Aorta (tissue), 5 donors: ENCODE measurements around the gene EPHA6. TPM values are rescaled to one million over a fixed set of nuclear protein-coding genes. Genes with fewer than 3 reads are reported as not detected.
"Not testable (repeated sequence)": the region's sequence is repeated elsewhere in the genome, so short reads cannot be mapped to it uniquely, and the experiment has no call there.

Experiments
- ATAC-seq: fragments of 200-7000 bp; cut with Tn5 transposase; one replicate; pipeline ENCODE4 v1.9.1; 2022; ENCODE audit warnings: moderate library complexity; ENCODE audit not compliant: low FRiP score
- DNase-seq, 2 donors: peaks; one replicate each; pipeline ENCODE4 v3.0.0-alpha.2; 2020
- H3K27ac ChIP-seq, 2 donors: one replicate each; pipeline ENCODE4 v1.5.1; 2013; ENCODE audit warnings: low read length in 2 of 2, mild to moderate bottlenecking in 2 of 2, moderate library complexity in 2 of 2, control low read depth in 1 of 2, inconsistent platforms in 1 of 2, low read depth in 1 of 2
- H3K27me3 ChIP-seq, 2 donors: one replicate each; pipeline ENCODE4 v1.6.1; 2013; ENCODE audit warnings: control low read depth in 1 of 2, low read length in 1 of 2, mild to moderate bottlenecking in 1 of 2, moderate library complexity in 1 of 2; ENCODE audit not compliant: insufficient read depth in 2 of 2, control insufficient read depth in 1 of 2
- H3K36me3 ChIP-seq, 2 donors: one replicate each; pipeline ENCODE4 v1.6.1; 2013; ENCODE audit warnings: control low read depth in 1 of 2, low read length in 1 of 2, mild to moderate bottlenecking in 1 of 2; ENCODE audit not compliant: insufficient read depth in 2 of 2, control insufficient read depth in 1 of 2
- H3K4me1 ChIP-seq, 2 donors: one replicate each; pipeline ENCODE4 v1.6.1; 2013; ENCODE audit warnings: low read length in 2 of 2, control low read depth in 1 of 2, mild to moderate bottlenecking in 1 of 2, moderate library complexity in 1 of 2; ENCODE audit not compliant: insufficient read depth in 2 of 2, control insufficient read depth in 1 of 2
- H3K4me3 ChIP-seq, 2 donors: one replicate each; pipeline ENCODE4 v1.5.1; 2013; ENCODE audit warnings: low read length in 2 of 2, control low read depth in 1 of 2, mild to moderate bottlenecking in 1 of 2
- H3K9me3 ChIP-seq: one replicate; pipeline ENCODE4 v1.6.1; 2013; ENCODE audit warnings: mild to moderate bottlenecking, low read length; ENCODE audit not compliant: control insufficient read depth
- WGBS, 2 donors: extraction: QIAGEN DNeasy Blood & Tissue Kit; methylation state at CpG; one replicate each; pipeline ENCODE4 v1.1.7; 2013; 5-methylcytosine and 5-hydroxymethylcytosine counted together
- intact Hi-C, 2 donors: fragments of 100-400 bp; cut with DNase I; formaldehyde crosslinking; loops; one replicate each; pipeline versions ENCODE4 v1.14.2 to v1.15.0; 2022
- polyA plus RNA-seq, 2 donors: library from polyadenylated mRNA; stranded (reverse); fragments of 200-250 nt; gene quantifications; one replicate each; pipeline ENCODE4 v1.2.3, GENCODE V29; 2013
- total RNA-seq, 2 donors: library from RNA; stranded (reverse); fragmentation: NEBNext Ultra II Directional; extraction: Animal tissue kit (Norgen Biotek cat#: 25700); gene quantifications; one replicate each; pipeline ENCODE4 v1.2.1, GENCODE V29; 2021
- donor health status: healthy with polysubstance abuse.
- donor health status: Bipolar disorder and iron deficiency.
- donor health status: DM: no; HTN: no; CAD: no.
- donor health status: DM: no; HTN: no; CAD: no.
- donor health status: DM: yes; HTN: yes; CAD: no.

The EPHA6 gene
- total and polyA plus RNA-seq, 4 donors, result 0.33 to 2.8 (median 1.8) TPM; not detected in 1

DNA sequence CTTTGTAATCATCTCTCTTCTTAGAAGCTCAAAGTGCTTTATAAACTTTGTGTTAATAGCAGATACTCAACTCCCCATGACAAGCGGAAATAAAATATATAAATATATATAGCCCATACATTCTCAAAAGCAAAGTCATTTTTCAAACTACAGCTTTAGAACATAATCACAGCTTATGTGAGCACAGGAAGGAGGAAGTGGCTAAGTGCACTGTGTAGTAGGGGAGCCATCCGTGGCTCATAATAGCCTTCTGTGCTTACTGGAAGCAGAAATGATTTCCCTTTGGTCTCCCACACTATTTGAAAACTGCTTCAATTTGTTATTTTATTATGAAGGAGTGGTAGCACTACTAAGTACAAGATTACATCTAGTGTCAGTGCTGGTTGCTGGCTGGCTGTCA, 798.7 kb downstream of the EPHA6 start:
- intact Hi-C loops, result no loop called here
- Histone ChIP-seq H3K9me3 (peaks cover 2% of the 10 kb centered on the region), H3K27me3 (no peaks in the 10 kb centered on the region), H3K36me3 (no peaks in the 10 kb centered on the region), H3K4me1 (no peaks in the 10 kb centered on the region), H3K27ac (no peak overlapping the region), H3K4me3 (no peak overlapping the region)
- ATAC-seq, result no peak
- WGBS, 2 donors, result 52 to 65% methylated on average over 2 of the region's 2 CpGs
- DNase-seq, result no peak

DNA sequence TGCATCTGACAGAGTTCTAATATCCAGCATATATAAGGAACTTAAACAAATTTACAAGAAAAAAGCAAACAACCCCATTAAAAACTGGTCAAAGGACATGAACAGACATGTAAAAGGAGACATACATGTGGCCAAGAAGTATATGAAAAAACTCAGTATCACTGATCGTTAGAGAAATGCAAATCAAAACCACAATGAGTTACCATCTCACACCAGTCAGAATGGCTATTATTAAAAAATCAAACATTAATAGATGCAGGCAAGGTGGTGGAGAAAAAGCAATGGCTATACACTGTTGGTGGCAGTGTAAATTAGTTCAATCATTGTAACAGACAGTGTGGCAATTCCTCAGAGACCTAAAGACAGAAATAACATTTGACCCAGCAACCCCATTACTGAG, 806.1 kb downstream of the EPHA6 start:
- H3K4me3 ChIP-seq, H3K9me3 ChIP-seq, H3K4me1 ChIP-seq, ATAC-seq, H3K36me3 ChIP-seq, H3K27me3 ChIP-seq, H3K27ac ChIP-seq, DNase-seq, intact Hi-C loops: not testable (repeated sequence)
- 78 to 90% methylated on average over 1 of the region's 1 CpG for WGBS, 2 donors

DNA sequence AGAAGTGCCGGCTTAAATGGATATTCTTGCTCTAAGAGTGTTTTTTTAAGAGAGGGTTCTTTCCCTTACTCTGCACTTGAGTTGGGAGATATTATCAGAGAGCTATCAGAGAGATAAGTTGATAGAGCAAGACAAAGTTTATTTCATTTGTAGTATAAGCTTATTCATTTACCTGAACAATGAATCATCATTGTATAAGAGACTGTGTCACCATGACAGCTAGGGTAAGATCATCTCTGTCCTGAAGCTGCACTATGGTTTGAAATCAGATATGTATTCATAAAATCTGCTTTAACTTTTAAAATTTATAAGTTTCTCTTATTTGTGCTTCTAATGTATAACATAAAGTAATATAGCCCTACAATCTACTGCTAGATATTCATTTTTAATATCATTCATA, 822.1 kb downstream of the EPHA6 start:
- no peak for DNase-seq
- intact Hi-C loops, result no loop called here
- H3K27me3 ChIP-seq, result no peaks in the 10 kb centered on the region
- H3K4me3 ChIP-seq, result no peak overlapping the region
- H3K27ac ChIP-seq, result no peak overlapping the region
- H3K9me3 ChIP-seq, result no peaks in the 10 kb centered on the region
- no peaks in the 10 kb centered on the region for H3K36me3 ChIP-seq
- WGBS, 2 donors, result 61 to 65% methylated on average over 1 of the region's 1 CpG
- H3K4me1 ChIP-seq, result no peaks in the 10 kb centered on the region
- ATAC-seq, result no peak

DNA sequence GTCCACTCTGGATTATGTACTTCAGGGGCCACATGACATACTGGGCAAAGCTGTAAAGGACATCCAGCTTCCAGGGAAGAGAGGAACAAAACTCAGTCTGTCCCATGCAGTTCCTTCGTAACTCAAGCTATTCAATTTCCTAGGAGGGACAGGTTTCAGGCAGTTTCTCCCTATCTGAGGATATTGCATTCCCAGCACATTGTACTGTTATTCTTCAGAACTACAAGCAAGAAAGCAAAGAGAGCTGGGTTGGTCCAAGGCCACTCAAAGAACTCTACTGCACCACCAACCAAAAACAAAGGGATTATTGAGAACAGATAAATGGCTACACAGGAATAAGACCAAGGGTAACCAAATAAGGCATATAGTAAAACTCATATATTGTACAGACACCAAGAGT, 832.5 kb downstream of the EPHA6 start:
- Histone ChIP-seq H3K36me3 (no peaks in the 10 kb centered on the region), H3K27ac (no peak overlapping the region), H3K4me3 (no peak overlapping the region), H3K4me1 (no peaks in the 10 kb centered on the region), H3K9me3 (no peaks in the 10 kb centered on the region), H3K27me3 (no peaks in the 10 kb centered on the region)
- 82 to 91% methylated on average over 1 of the region's 1 CpG for WGBS, 2 donors
- DNase-seq, result no peak
- intact Hi-C loops, result no loop called here
- no peak for ATAC-seq

DNA sequence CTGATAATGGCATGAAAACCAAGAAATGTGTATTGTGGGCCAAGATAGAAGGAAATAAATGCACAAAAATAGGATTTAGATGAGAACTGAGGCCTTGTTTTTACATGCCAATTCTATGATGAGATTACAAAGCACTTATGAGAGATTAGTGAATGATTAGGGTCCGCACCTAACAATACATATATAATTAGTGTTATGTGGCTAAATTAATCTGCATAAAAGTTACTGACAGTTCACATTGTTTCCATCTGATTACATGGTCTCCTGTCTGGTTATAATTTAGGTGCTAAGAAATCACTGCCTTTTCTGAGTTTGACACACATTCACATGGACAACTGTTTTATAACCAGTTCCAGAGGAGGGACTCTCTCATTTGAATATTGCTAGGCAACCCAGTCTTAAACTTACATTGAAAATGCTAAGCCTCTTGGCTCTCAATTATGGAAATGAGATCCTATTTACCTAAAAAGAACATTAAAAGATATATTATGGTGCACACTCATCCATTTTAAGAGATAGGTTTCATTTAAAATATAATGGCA, 833.1 kb downstream of the EPHA6 start:
- WGBS, 2 donors, result 71 to 77% methylated on average over 1 of the region's 1 CpG
- DNase-seq (no peak), ATAC-seq (no peak)
- no peaks in the 10 kb centered on the region for H3K27me3 ChIP-seq
- H3K4me1 ChIP-seq, result no peaks in the 10 kb centered on the region
- H3K4me3 ChIP-seq, result no peak overlapping the region
- intact Hi-C loops, result no loop called here
- H3K9me3 ChIP-seq, result no peaks in the 10 kb centered on the region
- no peaks in the 10 kb centered on the region for H3K36me3 ChIP-seq
- H3K27ac ChIP-seq, result no peak overlapping the region

DNA sequence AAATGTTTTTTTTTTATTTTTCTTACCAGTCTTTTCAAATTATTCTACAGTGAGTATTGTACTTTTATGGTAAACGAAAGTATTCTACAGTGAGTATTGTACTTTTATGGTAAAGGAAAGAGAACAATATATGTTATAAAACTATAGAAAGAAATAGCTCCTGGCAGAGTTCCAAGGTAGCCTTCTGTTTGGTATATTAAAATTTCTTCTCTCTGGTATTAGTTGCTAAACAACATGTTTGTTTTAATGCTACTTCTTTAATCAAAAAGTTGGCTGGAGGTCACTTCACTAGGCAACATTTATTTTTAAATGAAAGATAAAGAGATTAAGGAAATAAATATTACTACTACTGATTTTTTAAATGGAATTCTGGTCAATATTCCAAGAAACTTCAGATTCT, 841.6 kb downstream of the EPHA6 start:
- Histone ChIP-seq H3K4me3 (no peak overlapping the region), H3K4me1 (no peaks in the 10 kb centered on the region), H3K9me3 (no peaks in the 10 kb centered on the region), H3K27me3 (no peaks in the 10 kb centered on the region), H3K36me3 (no peaks in the 10 kb centered on the region), H3K27ac (no peak overlapping the region)
- 67 to 70% methylated on average over 1 of the region's 1 CpG for WGBS, 2 donors
- intact Hi-C loops, result loop anchor here in 1 of 2 donors (10.0 kb wide), 1 partner anchor 791 kb away; no protein-coding TSS in a partner anchor
- no peak for ATAC-seq
- DNase-seq, result no peak

DNA sequence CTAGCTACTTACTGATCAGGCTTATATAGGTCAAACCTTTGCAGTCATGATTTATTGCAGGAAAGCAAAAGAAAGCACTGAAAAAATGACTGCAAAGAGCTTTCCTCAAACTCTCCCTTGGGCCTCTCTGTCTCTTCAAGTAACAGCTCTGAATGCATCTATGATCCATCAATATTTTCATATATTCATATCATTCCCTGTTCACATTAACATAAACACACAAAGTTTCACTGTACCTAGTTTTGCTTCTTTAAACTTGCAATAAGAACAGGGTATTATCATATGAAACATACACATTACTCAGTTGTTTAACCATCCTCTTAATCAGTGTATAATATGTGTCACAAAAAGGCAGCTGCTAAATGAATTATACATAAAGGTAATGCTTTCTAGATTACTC, 842.2 kb downstream of the EPHA6 start:
- no peak overlapping the region for H3K27ac ChIP-seq
- ATAC-seq (no peak), DNase-seq (no peak)
- no peaks in the 10 kb centered on the region for H3K36me3 ChIP-seq
- intact Hi-C loops, result loop anchor here in 1 of 2 donors (10.0 kb wide), 1 partner anchor 792 kb away; no protein-coding TSS in a partner anchor
- no peaks in the 10 kb centered on the region for H3K4me1 ChIP-seq
- H3K4me3 ChIP-seq, result no peak overlapping the region
- H3K9me3 ChIP-seq, result no peaks in the 10 kb centered on the region
- H3K27me3 ChIP-seq, result no peaks in the 10 kb centered on the region

DNA sequence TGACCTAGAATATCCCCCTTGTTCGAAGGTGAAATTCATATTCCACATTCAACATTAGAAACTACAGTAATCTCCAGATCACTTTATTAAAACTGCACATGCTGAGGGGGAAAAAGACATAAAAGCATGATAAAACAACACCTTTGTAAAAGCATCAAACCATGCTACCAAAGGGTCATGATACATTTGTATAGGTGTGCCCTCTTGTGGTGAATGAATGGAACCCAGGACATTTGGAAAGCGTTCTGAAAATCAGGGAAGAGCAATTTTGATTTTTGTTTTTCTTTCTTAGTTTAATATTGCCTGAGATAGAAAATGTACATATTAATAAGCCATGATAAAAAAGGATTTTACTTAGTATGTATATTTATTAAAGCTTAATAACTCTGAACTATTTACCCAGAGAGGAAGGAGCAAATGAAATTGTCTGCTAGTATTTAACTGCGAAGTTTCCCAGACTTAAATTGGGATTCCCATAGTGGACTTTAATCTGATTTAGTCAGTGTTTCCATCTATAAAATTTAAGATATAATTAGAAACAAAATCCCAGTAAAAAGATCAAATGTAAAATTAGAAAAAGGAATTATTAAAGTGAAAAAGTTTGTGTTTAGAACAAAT, 844.4 kb downstream of the EPHA6 start:
- H3K27ac ChIP-seq, result no peak overlapping the region
- DNase-seq (no peak), ATAC-seq (no peak)
- no peaks in the 10 kb centered on the region for H3K27me3 ChIP-seq
- intact Hi-C loops, result loop anchor here in 1 of 2 donors (10.0 kb wide), 1 partner anchor 794 kb away; no protein-coding TSS in a partner anchor
- no peak overlapping the region for H3K4me3 ChIP-seq
- H3K36me3 ChIP-seq, result no peaks in the 10 kb centered on the region
- H3K9me3 ChIP-seq, result no peaks in the 10 kb centered on the region
- WGBS, 2 donors, result 41 to 48% methylated on average over 3 of the region's 3 CpGs
- H3K4me1 ChIP-seq, result no peaks in the 10 kb centered on the region

DNA sequence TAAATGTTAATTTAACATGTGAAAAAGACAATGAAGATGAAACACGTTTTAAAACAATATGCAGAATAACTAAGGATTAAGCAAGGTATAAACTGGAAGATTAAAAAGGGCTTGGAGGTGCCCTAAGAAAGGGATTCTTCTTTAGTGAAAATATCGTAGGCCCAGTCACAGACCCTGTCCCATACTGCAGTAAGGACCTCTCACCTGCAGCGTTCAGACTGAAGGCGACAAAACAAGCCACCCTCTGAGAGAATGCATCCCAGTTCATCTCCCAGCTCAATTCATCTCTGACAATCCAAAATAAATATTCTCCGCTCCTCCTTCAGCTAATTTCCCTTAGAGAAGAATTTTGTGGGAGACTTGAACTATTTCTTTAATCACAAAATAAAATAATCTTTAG, 847.9 kb downstream of the EPHA6 start:
- no peaks in the 10 kb centered on the region for H3K36me3 ChIP-seq
- H3K4me3 ChIP-seq, result no peak overlapping the region
- H3K27ac ChIP-seq, result no peak overlapping the region
- DNase-seq (no peak), ATAC-seq (no peak)
- no peaks in the 10 kb centered on the region for H3K4me1 ChIP-seq
- WGBS, 2 donors, result 40 to 53% methylated on average over 5 of the region's 5 CpGs
- intact Hi-C loops, result no loop called here
- H3K27me3 ChIP-seq, result no peaks in the 10 kb centered on the region
- no peaks in the 10 kb centered on the region for H3K9me3 ChIP-seq
